ENCODE results near the gene ASTN1.

DNA sequence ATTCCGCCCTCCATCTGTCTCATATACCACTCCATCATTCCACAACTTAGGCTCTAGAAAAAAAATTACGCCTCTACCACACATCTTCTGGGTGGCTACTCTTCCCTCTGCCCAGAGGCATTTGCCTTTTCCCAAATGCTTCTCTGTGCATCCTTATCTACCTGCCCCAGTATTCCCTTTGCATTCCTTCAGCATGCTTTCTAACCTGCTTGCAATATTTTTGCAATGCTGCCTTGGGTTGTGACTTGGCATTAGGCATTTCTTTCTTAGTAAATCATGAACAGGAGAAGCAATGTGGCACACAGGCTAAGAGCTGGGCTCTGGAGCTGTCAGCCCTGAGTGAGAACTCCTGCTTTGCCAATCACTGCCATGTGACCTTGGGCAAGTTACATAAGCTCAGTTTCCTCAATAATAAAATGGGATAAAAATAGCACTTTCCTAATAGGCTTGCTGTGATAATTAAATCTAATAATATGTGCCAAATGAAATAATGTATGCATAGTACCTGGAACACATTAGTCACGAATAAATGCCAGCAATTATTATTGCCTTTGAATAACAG is 276.0 kb downstream of the ASTN1 start:
- TF ChIP-seq POLR2A (IDR thresholded peaks at IDR 0.05; ENCODE audit: low read length) (no peak), GATA1 (IDR thresholded peaks at IDR 0.05; ENCODE audit: low read depth, low read length) (no peak)
